CD4-positive, alpha-beta T cell treated with Interleukin-1 beta for 1 hour (primary cell): Measurements from ENCODE around the gene MRPL43.
A peak's percentile ranks its signal among the peaks of the same experiment; 100 is the strongest.

Source experiments
- DNase-seq, 2 donors: peaks; one replicate each; pipeline ENCODE4 v3.0.0-alpha.2; 2020 to 2022

Gene MRPL43

GRCh38 chr10:101001659-101002035 lies 14.3 kb upstream of the MRPL43 start:
- DNase-seq = no peak

GRCh38 chr10:101000915-101001658 lies 13.8 kb upstream of the MRPL43 start:
- no peak for DNase-seq

GRCh38 chr10:101000127-101000914 lies 13.0 kb upstream of the MRPL43 start:
- DNase-seq = no peak

- no peak for DNase-seq
These were observed 12.4 kb upstream of the MRPL43 start, which contains the start of gene LZTS2 for GRCh38 chr10:100999742-101000126. LZTS2 (plus strand) TSS chr10:100999808; CDS start chr10:101002539, 2,731 bp downstream.

GRCh38 chr10:100998991-100999741 lies 11.9 kb upstream of the MRPL43 start:
- DNase-seq = peak; percentile 80 to 81

GRCh38 chr10:100998183-100998990 lies 11.1 kb upstream of the MRPL43 start:
- DNase-seq = peak; percentile 63 to 66

- peak; percentile 65 to 68 for DNase-seq
These were observed 10.3 kb upstream of the MRPL43 start for GRCh38 chr10:100997360-100998182.

- DNase-seq = peak in 1 of 2 donors; percentile 33
These were observed 9.5 kb upstream of the MRPL43 start for GRCh38 chr10:100996678-100997359.

- DNase-seq = no peak
These were observed 7.9 kb upstream of the MRPL43 start for GRCh38 chr10:100995181-100995580.

- no peak for DNase-seq
These were observed 6.8 kb upstream of the MRPL43 start for GRCh38 chr10:100993986-100994708.

- DNase-seq = no peak
These were observed 1.8 kb upstream of the MRPL43 start for GRCh38 chr10:100989088-100989487.

- DNase-seq = no peak
These were observed 869 bp upstream of the MRPL43 start for GRCh38 chr10:100988166-100988565.

- DNase-seq = no peak
These were observed 370 bp upstream of the MRPL43 start for GRCh38 chr10:100987685-100988049.

- DNase-seq = no peak
These were observed 710 bp downstream of the MRPL43 start for GRCh38 chr10:100986623-100986951.

- DNase-seq = no peak
These were observed 2.0 kb downstream of the MRPL43 start for GRCh38 chr10:100985336-100985735.

GRCh38 chr10:100984672-100985177 lies 2.6 kb downstream of the MRPL43 start:
- DNase-seq = no peak

- DNase-seq = no peak
These were observed 3.2 kb downstream of the MRPL43 start for GRCh38 chr10:100983868-100984671.

GRCh38 chr10:100982916-100983830 lies 4.1 kb downstream of the MRPL43 start:
- DNase-seq = no peak
